Fibroblast of mammary gland (primary cell): ENCODE data around the gene TMEM59.
"Not testable (repeated sequence)": the region's sequence is repeated elsewhere in the genome, so short reads cannot be mapped to it uniquely, and the experiment has no call there.

Experiments used
- DNase-seq: peaks from one replicate; pipeline ENCODE4 v3.0.0-alpha.2; 2010; ENCODE audit warnings: low read depth
- H3K4me3 ChIP-seq: 2 replicates; pipeline ENCODE4 v1.5.1; 2011; ENCODE audit warnings: low read depth, mild to moderate bottlenecking, low read length, moderate library complexity; ENCODE audit not compliant: control insufficient read depth
- CTCF ChIP-seq: conservative IDR thresholded peaks from 2 replicates; pipeline ENCODE4 v1.5.1; 2011; ENCODE audit warnings: low read depth, low read length, inconsistent platforms; ENCODE audit not compliant: control insufficient read depth, insufficient read depth

Gene TMEM59

GRCh38 chr1:54045496-54045895 lies 7.5 kb downstream of the TMEM59 start:
- TF ChIP-seq CTCF: no peak
- no peak overlapping the region for H3K4me3 ChIP-seq

GRCh38 chr1:54041806-54042205 lies 11.2 kb downstream of the TMEM59 start:
- no peak for TF ChIP-seq CTCF
- no peak overlapping the region for H3K4me3 ChIP-seq
- no peak for DNase-seq

More at GRCh38 chr1:54045496-54045895, 7.5 kb downstream of the TMEM59 start:
- no peak for DNase-seq

- no peak overlapping the region for H3K4me3 ChIP-seq
- TF ChIP-seq CTCF: no peak
- peak; percentile 47 for DNase-seq
Measured at GRCh38 chr1:54037476-54037875, 15.5 kb downstream of the TMEM59 start.

GRCh38 chr1:54028306-54029251 lies 24.4 kb downstream of the TMEM59 start:
- no peak for TF ChIP-seq CTCF
- no peak for DNase-seq
- H3K4me3 ChIP-seq: no peak overlapping the region

GRCh38 chr1:54027848-54028247 lies 25.2 kb downstream of the TMEM59 start:
- no peak overlapping the region for H3K4me3 ChIP-seq
- TF ChIP-seq CTCF: no peak
- no peak for DNase-seq

GRCh38 chr1:54024811-54025210 lies 28.2 kb downstream of the TMEM59 start:
- not testable (repeated sequence) for H3K4me3 ChIP-seq, DNase-seq

GRCh38 chr1:54024358-54024757 lies 28.6 kb downstream of the TMEM59 start:
- TF ChIP-seq CTCF: no peak
- H3K4me3 ChIP-seq: no peak overlapping the region
- DNase-seq: no peak

- not testable (repeated sequence) for DNase-seq, H3K4me3 ChIP-seq
Measured at GRCh38 chr1:54019562-54020176, 33.3 kb downstream of the TMEM59 start.
